ENCODE data around the gene TMEM234. TPM values are rescaled to one million over a fixed set of nuclear protein-coding genes. Genes with fewer than 3 reads are reported as not detected.

The TMEM234 gene
- total RNA-seq, 4 donors from 2014 or later = 3.5 to 17.9 (median 9.9) TPM

DNA sequence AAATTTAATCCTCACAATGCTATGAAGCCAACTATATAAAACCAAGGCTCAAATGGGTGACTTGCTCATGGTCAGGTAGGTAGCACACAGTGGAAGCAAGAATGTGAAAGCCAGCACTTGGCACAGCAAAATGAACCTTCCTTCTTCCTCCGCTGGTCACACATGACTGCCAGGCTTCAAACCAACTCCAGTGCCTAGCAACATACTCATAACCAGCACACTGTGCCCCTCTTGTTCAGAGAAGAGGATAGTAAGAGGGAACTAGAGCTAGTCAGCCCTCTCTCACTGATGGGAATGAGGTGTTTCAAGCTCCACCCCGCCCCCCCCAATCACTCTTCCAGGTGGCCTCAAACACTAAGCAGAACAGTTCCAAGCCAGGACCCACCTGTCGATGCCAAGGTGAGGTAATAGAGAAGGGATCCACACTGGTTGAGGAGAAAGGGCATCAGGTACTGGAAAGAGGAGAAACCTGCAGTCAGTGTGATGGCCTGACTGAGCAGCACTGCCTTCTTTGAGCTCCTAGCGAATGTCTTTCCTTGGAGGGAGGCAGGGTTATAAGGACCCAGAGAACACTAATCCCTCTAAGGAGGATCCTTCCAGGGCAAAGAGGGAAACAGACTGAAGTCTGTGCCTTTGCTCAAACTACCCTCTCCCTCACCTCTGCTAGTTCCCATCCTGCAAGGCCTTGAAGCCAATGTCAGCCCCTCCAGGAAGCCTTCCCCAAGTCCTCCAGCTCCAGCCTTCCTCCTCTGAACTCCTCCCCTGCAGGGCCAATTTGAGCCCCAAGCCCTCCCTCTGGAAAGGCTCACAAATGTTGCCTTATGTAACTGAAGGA is 1.2 kb downstream of the TMEM234 start:
- Histone ChIP-seq H3K36me3 (peaks cover 0 to 67% of the 10 kb centered on the region in 2 donors), H3K27ac (peak overlapping the region in 2 of 4 donors; percentile 90 to 92), H3K9me3 (no peaks in the 10 kb centered on the region), H3K27me3 (no peaks in the 10 kb centered on the region), H3K4me3 (peak overlapping the region; percentile 65 to 96), H3K4me1 (peaks cover 6 to 41% (median 20%) of the 10 kb centered on the region in 3 donors)
- no peak for ATAC-seq
- TF ChIP-seq POLR2AphosphoS5 (IDR thresholded peaks at IDR 0.05) = no peak
- TF ChIP-seq POLR2A (IDR thresholded peaks at IDR 0.05) = no peak
- WGBS, 2 donors (ENCODE audit: low coverage in 1 of 2) = 92% methylated on average over 2 of the region's 4 CpGs

DNA sequence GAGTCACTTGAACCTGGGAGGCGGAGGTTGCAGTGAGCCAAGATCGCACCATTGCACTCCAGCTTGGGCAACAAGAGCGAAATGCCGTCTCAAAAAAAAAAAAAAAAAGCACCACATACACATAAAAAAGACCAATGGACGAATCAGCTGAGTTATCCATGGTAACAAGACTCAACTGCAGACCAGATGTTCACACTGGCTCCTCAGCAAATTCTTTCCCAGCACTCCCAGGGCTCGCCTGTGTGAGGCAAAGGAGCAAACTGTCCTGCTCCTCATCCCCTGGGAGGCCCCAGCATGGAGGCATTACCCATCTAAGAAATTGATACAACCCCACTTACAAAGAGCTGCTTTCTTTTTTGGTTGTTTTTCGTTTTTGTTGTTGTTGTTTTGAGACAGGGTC is 3.1 kb downstream of the TMEM234 start:
- H3K9me3 ChIP-seq = no peaks in the 10 kb centered on the region
- peaks cover 6 to 39% (median 20%) of the 10 kb centered on the region in 3 donors for H3K4me1 ChIP-seq
- 63 to 82% methylated on average over 2 to 6 of the region's 7 CpGs for WGBS, 2 donors (ENCODE audit: low coverage in 1 of 2)
- H3K4me3 ChIP-seq = no peak overlapping the region
- peaks cover 0 to 67% of the 10 kb centered on the region in 2 donors for H3K36me3 ChIP-seq
- no peak overlapping the region for H3K27ac ChIP-seq
- ATAC-seq = no peak
- TF ChIP-seq, protein P1, sequence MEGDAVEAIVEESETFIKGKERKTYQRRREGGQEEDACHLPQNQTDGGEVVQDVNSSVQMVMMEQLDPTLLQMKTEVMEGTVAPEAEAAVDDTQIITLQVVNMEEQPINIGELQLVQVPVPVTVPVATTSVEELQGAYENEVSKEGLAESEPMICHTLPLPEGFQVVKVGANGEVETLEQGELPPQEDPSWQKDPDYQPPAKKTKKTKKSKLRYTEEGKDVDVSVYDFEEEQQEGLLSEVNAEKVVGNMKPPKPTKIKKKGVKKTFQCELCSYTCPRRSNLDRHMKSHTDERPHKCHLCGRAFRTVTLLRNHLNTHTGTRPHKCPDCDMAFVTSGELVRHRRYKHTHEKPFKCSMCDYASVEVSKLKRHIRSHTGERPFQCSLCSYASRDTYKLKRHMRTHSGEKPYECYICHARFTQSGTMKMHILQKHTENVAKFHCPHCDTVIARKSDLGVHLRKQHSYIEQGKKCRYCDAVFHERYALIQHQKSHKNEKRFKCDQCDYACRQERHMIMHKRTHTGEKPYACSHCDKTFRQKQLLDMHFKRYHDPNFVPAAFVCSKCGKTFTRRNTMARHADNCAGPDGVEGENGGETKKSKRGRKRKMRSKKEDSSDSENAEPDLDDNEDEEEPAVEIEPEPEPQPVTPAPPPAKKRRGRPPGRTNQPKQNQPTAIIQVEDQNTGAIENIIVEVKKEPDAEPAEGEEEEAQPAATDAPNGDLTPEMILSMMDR (IDR thresholded peaks at IDR 0.05) = no peak
- TF ChIP-seq POLR2A (IDR thresholded peaks at IDR 0.05) = no peak
- no peak for TF ChIP-seq POLR2AphosphoS5 (IDR thresholded peaks at IDR 0.05)
- TF ChIP-seq EP300 (IDR thresholded peaks at IDR 0.05) = no peak
- H3K27me3 ChIP-seq = no peaks in the 10 kb centered on the region

DNA sequence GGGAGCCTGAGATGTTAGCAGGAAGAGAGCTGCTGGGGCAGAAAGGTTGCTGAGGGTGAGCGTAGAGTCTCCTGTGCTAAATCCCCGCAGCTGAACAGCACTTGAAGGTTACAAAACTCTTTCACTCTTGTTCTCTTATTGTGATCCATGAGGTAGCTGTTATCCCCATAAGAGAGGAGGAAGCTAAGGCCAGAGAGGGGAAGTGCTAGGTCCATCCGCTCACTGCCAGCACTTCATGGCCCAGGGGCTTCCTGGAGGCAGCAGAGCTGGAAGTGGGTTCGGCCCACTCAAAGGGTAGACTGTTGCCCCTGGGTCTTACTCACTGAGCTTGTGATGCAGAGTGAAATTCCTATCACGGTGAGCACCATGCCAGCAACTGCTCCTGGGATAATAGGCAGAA is 5.6 kb downstream of the TMEM234 start:
- Histone ChIP-seq H3K4me3 (no peak overlapping the region), H3K36me3 (peaks cover 0 to 78% of the 10 kb centered on the region in 2 donors), H3K27me3 (no peaks in the 10 kb centered on the region), H3K27ac (peak overlapping the region in 1 of 4 donors; percentile 23), H3K9me3 (no peaks in the 10 kb centered on the region), H3K4me1 (peaks cover 0 to 23% (median 9%) of the 10 kb centered on the region in 3 donors)
- TF ChIP-seq, protein P1 (IDR thresholded peaks at IDR 0.05) = no peak
- no peak for TF ChIP-seq EP300 (IDR thresholded peaks at IDR 0.05)
- TF ChIP-seq POLR2A (IDR thresholded peaks at IDR 0.05) = no peak
- TF ChIP-seq POLR2AphosphoS5 (IDR thresholded peaks at IDR 0.05) = no peak
- WGBS, 2 donors (ENCODE audit: low coverage in 1 of 2) = no CpG with 5 or more reads among the region's 5 CpGs
- no peak for ATAC-seq

DNA sequence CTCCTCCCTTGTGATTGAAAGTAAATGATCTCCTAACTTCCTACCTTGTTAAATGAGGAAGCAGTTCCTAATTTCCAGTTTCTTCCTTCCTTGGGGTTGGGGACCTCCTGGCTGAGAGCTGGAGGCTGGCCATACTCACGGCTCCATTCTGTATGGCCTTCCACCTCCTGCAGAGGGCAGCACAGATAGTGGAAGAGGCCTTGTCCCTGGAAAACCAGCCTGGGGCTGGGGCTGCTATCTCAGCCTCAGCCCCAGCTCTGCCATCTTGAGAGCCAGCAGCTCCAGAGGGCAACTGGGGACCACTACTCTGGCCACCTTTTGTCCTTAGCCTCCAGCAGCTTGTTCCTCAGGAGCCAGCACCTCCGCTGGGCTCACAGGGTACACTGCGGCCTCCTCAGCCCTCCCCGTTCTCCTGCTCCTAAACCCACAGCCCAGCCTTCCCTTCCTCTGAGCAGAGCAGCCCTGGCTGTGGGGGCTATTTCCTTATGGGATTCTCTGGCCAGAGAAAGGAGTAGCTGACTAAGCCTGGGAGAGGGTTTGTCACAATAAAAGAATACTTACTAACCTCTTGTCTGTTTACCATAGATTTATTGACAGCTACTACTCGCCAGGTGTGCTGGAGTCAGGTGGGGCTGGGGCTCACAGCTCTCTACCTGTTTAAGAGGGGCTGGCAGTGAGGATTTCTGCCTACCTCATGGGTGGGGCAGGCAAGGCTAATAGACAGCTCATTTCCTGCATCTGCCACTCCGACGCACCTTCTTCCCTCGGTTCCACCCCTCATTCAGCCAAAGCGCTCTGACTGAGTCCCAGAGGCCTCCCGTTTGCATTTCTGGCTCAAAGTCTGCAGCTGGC is 6.3 kb downstream of the TMEM234 start:
- peaks cover 0 to 16% (median 2%) of the 10 kb centered on the region in 3 donors for H3K4me1 ChIP-seq
- no peaks in the 10 kb centered on the region for H3K9me3 ChIP-seq
- WGBS, 2 donors (ENCODE audit: low coverage in 1 of 2) = 20 to 60% methylated on average over 1 to 3 of the region's 10 CpGs
- H3K27ac ChIP-seq = peak overlapping the region in 2 of 4 donors; percentile 8 to 23
- ATAC-seq = peak; percentile 60
- peaks cover 0 to 78% of the 10 kb centered on the region in 2 donors for H3K36me3 ChIP-seq
- no peaks in the 10 kb centered on the region for H3K27me3 ChIP-seq
- no peak for TF ChIP-seq POLR2A (IDR thresholded peaks at IDR 0.05)
- TF ChIP-seq, protein P1 (IDR thresholded peaks at IDR 0.05) = peak in 3 of 4 experiments; percentile 46 to 72 (median 71)
- no peak overlapping the region for H3K4me3 ChIP-seq

DNA sequence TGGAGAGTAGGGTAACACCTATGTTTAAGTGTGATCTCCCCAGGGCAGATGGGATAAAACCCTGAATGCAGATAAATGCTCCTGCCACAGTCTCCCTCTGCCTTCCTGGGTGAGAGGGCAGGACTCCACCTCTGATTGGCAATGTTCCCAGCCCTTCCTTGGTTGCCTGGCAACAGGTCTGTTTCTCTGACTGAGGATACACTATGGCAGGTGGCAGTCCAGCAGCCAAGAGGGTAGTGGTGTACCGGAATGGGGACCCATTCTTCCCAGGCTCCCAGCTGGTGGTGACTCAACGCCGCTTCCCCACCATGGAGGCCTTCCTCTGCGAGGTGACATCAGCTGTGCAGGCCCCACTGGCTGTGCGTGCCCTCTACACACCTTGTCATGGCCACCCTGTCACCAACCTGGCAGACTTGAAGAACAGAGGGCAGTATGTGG is 13.2 kb downstream of the TMEM234 start, which contains the start of gene DCDC2B:
DCDC2B (plus strand) TSS at position 199 of the 438 bp plus-strand sequence; CDS start at position 204, 5 bp downstream.
- ATAC-seq = no peak
- H3K4me3 ChIP-seq = no peak within 1 kb of the TSS
- peaks cover 0 to 15% of the 10 kb centered on the region in 2 donors for H3K36me3 ChIP-seq
- TF ChIP-seq EP300 (IDR thresholded peaks at IDR 0.05) = no peak
- TF ChIP-seq POLR2A (IDR thresholded peaks at IDR 0.05) = no peak
- no peak for TF ChIP-seq POLR2AphosphoS5 (IDR thresholded peaks at IDR 0.05)
- TF ChIP-seq, protein P1 (IDR thresholded peaks at IDR 0.05) = no peak
- no peaks in the 10 kb centered on the region for H3K9me3 ChIP-seq
- WGBS, 2 donors (ENCODE audit: low coverage in 1 of 2) = 57% methylated on average over 5 of the region's 5 CpGs; no CpG with 5 or more reads in 1 of the 2 donors
- no peak within 1 kb of the TSS for H3K27ac ChIP-seq
- H3K4me1 ChIP-seq = peaks cover 0 to 31% (median 12%) of the 10 kb centered on the region in 3 donors
- H3K27me3 ChIP-seq = no peaks in the 10 kb centered on the region
